Transverse colon (tissue), 4 donors: ENCODE data around the gene MARCHF3. TPM values are rescaled to one million over a fixed set of nuclear protein-coding genes. Genes with fewer than 3 reads are reported as not detected.
"Not testable (repeated sequence)": the region's sequence is repeated elsewhere in the genome, so short reads cannot be mapped to it uniquely, and the experiment has no call there.

Experiments used
- DNase-seq: peaks from one replicate; pipeline ENCODE4 v3.0.0-alpha.2; 2019
- H3K27ac ChIP-seq, 4 donors: fragments of 200-600 bp; sonication (generic); 2 replicates each; pipeline ENCODE4 v1.5.1; 2016 to 2018; ENCODE audit warnings: inconsistent platforms in 4 of 4
- H3K27me3 ChIP-seq: fragments of 200-600 bp; sonication (generic); 2 replicates; pipeline ENCODE4 v1.5.1; 2017; ENCODE audit warnings: inconsistent platforms
- H3K36me3 ChIP-seq, 4 donors: fragments of 200-600 bp; sonication (generic); 2 replicates each; pipeline ENCODE4 v1.5.1; 2017 to 2019; ENCODE audit warnings: inconsistent platforms in 4 of 4
- H3K4me1 ChIP-seq, 4 donors: fragments of 200-600 bp; sonication (generic); 2 replicates each; pipeline ENCODE4 v1.5.1; 2017 to 2020; ENCODE audit warnings: inconsistent platforms in 4 of 4
- H3K4me3 ChIP-seq, 4 donors: fragments of 200-600 bp; sonication (generic); 1 replicate in 1 of 4; 2 replicates in 3 of 4; pipeline versions ENCODE4 v1.5.1 to v1.6.1; 2017 to 2019; ENCODE audit warnings: inconsistent platforms in 4 of 4
- H3K9me3 ChIP-seq, 2 donors: fragments of 200-600 bp; sonication (generic); 2 replicates each; pipeline ENCODE4 v1.5.1; 2017 to 2019; ENCODE audit warnings: inconsistent platforms in 2 of 2
- CTCF ChIP-seq, 5 experiments: fragments of 200-600 bp in 3 of 5; fragments of 450-650 bp in 2 of 5; sonication (generic) in 3 of 5; IDR thresholded peaks; 1 replicate in 2 of 5; 2 replicates in 3 of 5; pipeline ENCODE4 v1.5.1; 2016 to 2017; ENCODE audit warnings: antibody characterized with exemption in 5 of 5, inconsistent platforms in 3 of 5, mild to moderate bottlenecking in 2 of 5, moderate library complexity in 1 of 5
- EP300 ChIP-seq: sonication (generic); formaldehyde crosslinking; IDR thresholded peaks from one replicate; pipeline ENCODE4 v1.6.1; 2017; ENCODE audit warnings: antibody characterized with exemption, low read depth
- POLR2A ChIP-seq: fragments of 450-650 bp; IDR thresholded peaks from one replicate; pipeline ENCODE4 v1.6.1; 2016; ENCODE audit warnings: antibody characterized with exemption, mild to moderate bottlenecking, moderate library complexity
- POLR2AphosphoS5 ChIP-seq, 3 donors: sonication (generic); formaldehyde crosslinking; IDR thresholded peaks; one replicate each; pipeline ENCODE4 v1.6.1; 2016; ENCODE audit warnings: antibody characterized with exemption in 3 of 3
- WGBS, 2 donors: methylation state at CpG; one replicate each; pipeline ENCODE4 v1.1.5; 2018; ENCODE audit warnings: low coverage in 1 of 2; 5-methylcytosine and 5-hydroxymethylcytosine counted together
- in situ Hi-C, 4 donors: fragments of 200-750 bp; cut with MboI; loops; one replicate each; pipeline versions ENCODE4 v1.15.0 to v1.15.1; 2017; ENCODE audit warnings: low sequenced_read_pairs in 3 of 4, low pct_ligation_motif_present in 1 of 4, low pct_unique_long_range_greater_than_20kb in 1 of 4
- intact Hi-C: fragments of 100-400 bp; cut with DNase I; formaldehyde crosslinking; loops from one replicate; pipeline ENCODE4 v1.15.1; 2023; ENCODE audit warnings: low total_unique reads
- total RNA-seq, 4 donors: library from RNA; depleted of rRNA; stranded (reverse); fragments of >200 nt; gene quantifications; one replicate each; pipeline ENCODE4 v1.1.0, GENCODE V29; 2016

Gene MARCHF3
- total RNA-seq, 4 donors from 2014 or later = 20.3 to 29.6 (median 23.0) TPM

- intact Hi-C loops = no loop called here
- Histone ChIP-seq H3K4me3 (no peak overlapping the region), H3K27me3 (no peaks in the 10 kb centered on the region), H3K27ac (no peak overlapping the region), H3K4me1 (no peaks in the 10 kb centered on the region), H3K9me3 (no peaks in the 10 kb centered on the region), H3K36me3 (peaks cover 0 to 6% (median 0%) of the 10 kb centered on the region in 4 donors)
- no peak for DNase-seq
- in situ Hi-C loops = no loop called here
- TF ChIP-seq POLR2A (no peak), EP300 (no peak), CTCF (IDR thresholded peaks at IDR 0.05) (no peak), POLR2AphosphoS5 (IDR thresholded peaks at IDR 0.05) (no peak)
- WGBS, 2 donors = 52 to 58% methylated on average over 1 of the region's 1 CpG
Observed at GRCh38 chr5:127061537-127061936, 31.2 kb upstream of the MARCHF3 start.

GRCh38 chr5:127060470-127060985 lies 30.2 kb upstream of the MARCHF3 start:
- intact Hi-C loops (no loop called here), in situ Hi-C loops (no loop called here)
- H3K36me3 ChIP-seq = peaks cover 0 to 6% (median 0%) of the 10 kb centered on the region in 4 donors
- no peak for DNase-seq
- H3K27me3 ChIP-seq = no peaks in the 10 kb centered on the region
- TF ChIP-seq POLR2AphosphoS5 (IDR thresholded peaks at IDR 0.05) (no peak), CTCF (IDR thresholded peaks at IDR 0.05) (no peak)
- no peaks in the 10 kb centered on the region for H3K4me1 ChIP-seq
- H3K4me3 ChIP-seq = no peak overlapping the region
- WGBS, 2 donors = 41 to 80% methylated on average over 1 of the region's 1 CpG
- no peaks in the 10 kb centered on the region for H3K9me3 ChIP-seq
- no peak overlapping the region for H3K27ac ChIP-seq

GRCh38 chr5:127056896-127057295 lies 26.5 kb upstream of the MARCHF3 start:
- 50 to 67% methylated on average over 2 of the region's 2 CpGs for WGBS, 2 donors
- intact Hi-C loops = no loop called here
- H3K4me1 ChIP-seq = no peaks in the 10 kb centered on the region
- no peaks in the 10 kb centered on the region for H3K9me3 ChIP-seq
- H3K36me3 ChIP-seq = peaks cover 0 to 6% (median 0%) of the 10 kb centered on the region in 4 donors
- TF ChIP-seq CTCF (IDR thresholded peaks at IDR 0.05) (no peak), EP300 (no peak), POLR2AphosphoS5 (IDR thresholded peaks at IDR 0.05) (no peak), POLR2A (no peak)
- in situ Hi-C loops = no loop called here
- H3K4me3 ChIP-seq = no peak overlapping the region
- no peak overlapping the region for H3K27ac ChIP-seq
- H3K27me3 ChIP-seq = no peaks in the 10 kb centered on the region
- DNase-seq = no peak

DNA sequence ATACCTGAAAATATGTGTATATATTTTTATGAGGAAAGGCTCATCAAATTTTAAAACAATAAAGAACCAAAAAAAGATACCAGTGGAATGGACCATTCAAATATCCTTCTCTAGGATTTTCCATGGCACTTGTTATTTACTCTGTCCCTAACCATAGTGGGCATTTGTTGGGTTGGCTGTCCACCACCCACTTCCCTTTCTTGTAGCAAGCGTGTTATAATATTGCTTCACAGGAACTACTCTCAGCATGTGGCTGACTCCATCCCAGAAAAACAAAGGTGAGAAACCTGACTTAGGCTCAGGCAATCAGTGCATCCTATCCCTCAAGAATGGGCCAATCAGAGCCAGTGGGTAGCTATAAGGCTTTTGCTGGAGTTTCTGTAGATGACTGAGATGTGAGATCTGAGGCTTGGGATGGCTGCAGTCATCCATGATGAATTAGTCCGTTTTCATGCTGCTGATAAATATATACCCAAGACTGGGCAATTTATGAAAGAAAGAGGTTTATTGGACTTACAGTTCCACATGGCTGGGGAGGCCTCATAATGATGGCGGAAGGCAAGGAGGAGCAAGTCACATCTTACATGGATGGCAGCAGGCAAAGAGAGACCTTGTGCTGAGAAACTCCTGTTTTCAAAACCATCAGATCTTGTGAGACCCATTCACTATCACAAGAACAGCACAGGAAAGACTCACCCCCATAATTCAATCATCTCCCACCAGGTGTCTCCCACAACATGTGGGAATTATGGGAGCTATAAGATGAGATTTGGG lies 25.7 kb upstream of the MARCHF3 start:
- H3K27ac ChIP-seq = no peak overlapping the region
- DNase-seq = no peak
- no peak overlapping the region for H3K4me3 ChIP-seq
- no peak for TF ChIP-seq POLR2AphosphoS5 (IDR thresholded peaks at IDR 0.05)
- no peak for TF ChIP-seq POLR2A
- no peaks in the 10 kb centered on the region for H3K9me3 ChIP-seq
- intact Hi-C loops (no loop called here), in situ Hi-C loops (no loop called here)
- no peaks in the 10 kb centered on the region for H3K4me1 ChIP-seq
- no peaks in the 10 kb centered on the region for H3K27me3 ChIP-seq
- H3K36me3 ChIP-seq = peaks cover 0 to 6% (median 0%) of the 10 kb centered on the region in 4 donors
- 90 to 98% methylated on average over 3 of the region's 3 CpGs for WGBS, 2 donors

- H3K27me3 ChIP-seq, H3K27ac ChIP-seq, H3K4me3 ChIP-seq, H3K36me3 ChIP-seq, in situ Hi-C loops, intact Hi-C loops, H3K4me1 ChIP-seq, H3K9me3 ChIP-seq, DNase-seq: not testable (repeated sequence)
- 95 to 100% methylated on average over 4 to 6 of the region's 6 CpGs for WGBS, 2 donors
Observed at GRCh38 chr5:127053551-127053950, 23.2 kb upstream of the MARCHF3 start.
